Sigmoid colon (tissue), 7 donors: ENCODE results near the gene PTGS1. TPM values are rescaled to one million over a fixed set of nuclear protein-coding genes. Genes with fewer than 3 reads are reported as not detected.
A peak's percentile ranks its signal among the peaks of the same experiment; 100 is the strongest.
"Not testable (repeated sequence)": the region's sequence is repeated elsewhere in the genome, so short reads cannot be mapped to it uniquely, and the experiment has no call there.

Experiments used
- DNase-seq: peaks from one replicate; pipeline ENCODE4 v3.0.0-alpha.2; 2019
- H3K27ac ChIP-seq, 4 donors: fragments of 200-600 bp; sonication (generic); one replicate each; pipeline ENCODE4 v1.5.1; 2016 to 2019; ENCODE audit warnings: mild to moderate bottlenecking in 1 of 4
- H3K27me3 ChIP-seq, 3 donors: fragments of 200-600 bp; sonication (generic); one replicate each; pipeline ENCODE4 v1.5.1; 2019; ENCODE audit warnings: mild to moderate bottlenecking in 1 of 3
- H3K36me3 ChIP-seq, 4 donors: fragments of 200-600 bp; sonication (generic); one replicate each; pipeline ENCODE4 v1.5.1; 2016 to 2019
- H3K4me1 ChIP-seq, 4 donors: fragments of 200-600 bp; sonication (generic); one replicate each; pipeline ENCODE4 v1.5.1; 2017 to 2019
- H3K4me3 ChIP-seq, 4 donors: fragments of 200-600 bp; sonication (generic); one replicate each; pipeline ENCODE4 v1.5.1; 2017 to 2019; ENCODE audit warnings: mild to moderate bottlenecking in 2 of 4, moderate library complexity in 1 of 4
- H3K9me3 ChIP-seq, 4 donors: fragments of 200-600 bp in 3 of 4; sonication (generic) in 3 of 4; one replicate each; pipeline versions ENCODE4 v1.5.1 to v1.6.1; 2013 to 2019
- CTCF ChIP-seq, 4 experiments: fragments of 450-650 bp in 3 of 4; fragments of 200-600 bp in 1 of 4; IDR thresholded peaks; one replicate each; pipeline ENCODE4 v1.5.1; 2016 to 2019; ENCODE audit warnings: antibody characterized with exemption in 4 of 4, mild to moderate bottlenecking in 3 of 4, moderate library complexity in 2 of 4
- EP300 ChIP-seq, 4 donors: sonication (generic); formaldehyde crosslinking; IDR thresholded peaks; one replicate each; pipeline ENCODE4 v1.6.1; 2017; ENCODE audit warnings: antibody characterized with exemption in 4 of 4
- POLR2A ChIP-seq, 2 donors: fragments of 450-650 bp; IDR thresholded peaks; one replicate each; pipeline ENCODE4 v1.6.1; 2016; ENCODE audit warnings: antibody characterized with exemption in 2 of 2, mild to moderate bottlenecking in 2 of 2, moderate library complexity in 2 of 2
- POLR2AphosphoS5 ChIP-seq, 4 donors: sonication (generic); formaldehyde crosslinking; IDR thresholded peaks; one replicate each; pipeline ENCODE4 v1.6.1; 2017; ENCODE audit warnings: antibody characterized with exemption in 4 of 4
- WGBS, 2 donors: extraction: QIAGEN DNeasy Blood & Tissue Kit; methylation state at CpG; one replicate each; pipeline ENCODE4 v1.1.7; 2013; 5-methylcytosine and 5-hydroxymethylcytosine counted together
- intact Hi-C: fragments of 100-400 bp; cut with DNase I; formaldehyde crosslinking; loops from one replicate; pipeline ENCODE4 v1.15.1; 2023
- polyA plus RNA-seq, 3 donors: library from polyadenylated mRNA; stranded (reverse); fragments of 200-250 nt; gene quantifications; one replicate each; pipeline ENCODE4 v1.2.3, GENCODE V29; 2013
- total RNA-seq, 4 donors: library from RNA; depleted of rRNA; stranded (reverse); fragments of >200 nt; gene quantifications; one replicate each; pipeline ENCODE4 v1.1.0, GENCODE V29; 2016
- donor health status: healthy with polysubstance abuse.
- donor health status: Bipolar disorder and iron deficiency.
- donor health status: healthy.

Gene PTGS1
- total and polyA plus RNA-seq, 7 donors: 3.0 to 150 (median 72.6) TPM

DNA sequence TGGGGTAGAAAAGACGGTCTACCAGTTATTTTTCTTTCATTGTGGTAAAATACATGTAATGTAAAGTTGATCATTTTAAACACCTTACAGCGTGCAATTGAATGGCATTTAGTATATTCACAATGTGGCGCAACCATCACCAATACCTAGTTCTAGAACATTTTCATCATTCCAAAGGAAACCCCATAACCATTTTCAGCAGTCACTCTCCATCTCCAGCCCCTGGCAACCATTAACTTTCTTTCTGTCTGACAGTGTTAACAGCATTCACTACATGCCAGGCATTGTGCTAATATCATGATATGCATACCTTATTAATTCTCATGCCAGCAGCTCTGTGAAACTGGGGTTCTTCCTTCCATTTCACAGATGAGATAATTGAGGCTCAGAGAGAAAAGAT is 32.0 kb downstream of the PTGS1 start:
- H3K9me3 ChIP-seq: no peaks in the 10 kb centered on the region
- WGBS, 2 donors: 92 to 95% methylated on average over 3 of the region's 3 CpGs
- no peaks in the 10 kb centered on the region for H3K36me3 ChIP-seq
- DNase-seq: no peak
- no peaks in the 10 kb centered on the region for H3K27me3 ChIP-seq
- intact Hi-C loops: no loop called here
- no peak overlapping the region for H3K4me3 ChIP-seq
- peaks cover 0 to 15% (median 7%) of the 10 kb centered on the region in 4 donors for H3K4me1 ChIP-seq
- H3K27ac ChIP-seq: peak overlapping the region in 2 of 4 donors; percentile 51 to 63
- no peak for TF ChIP-seq POLR2A (IDR thresholded peaks at IDR 0.05)
- no peak for TF ChIP-seq EP300 (IDR thresholded peaks at IDR 0.05)
- no peak for TF ChIP-seq CTCF (IDR thresholded peaks at IDR 0.05)
- TF ChIP-seq POLR2AphosphoS5 (IDR thresholded peaks at IDR 0.05): no peak

DNA sequence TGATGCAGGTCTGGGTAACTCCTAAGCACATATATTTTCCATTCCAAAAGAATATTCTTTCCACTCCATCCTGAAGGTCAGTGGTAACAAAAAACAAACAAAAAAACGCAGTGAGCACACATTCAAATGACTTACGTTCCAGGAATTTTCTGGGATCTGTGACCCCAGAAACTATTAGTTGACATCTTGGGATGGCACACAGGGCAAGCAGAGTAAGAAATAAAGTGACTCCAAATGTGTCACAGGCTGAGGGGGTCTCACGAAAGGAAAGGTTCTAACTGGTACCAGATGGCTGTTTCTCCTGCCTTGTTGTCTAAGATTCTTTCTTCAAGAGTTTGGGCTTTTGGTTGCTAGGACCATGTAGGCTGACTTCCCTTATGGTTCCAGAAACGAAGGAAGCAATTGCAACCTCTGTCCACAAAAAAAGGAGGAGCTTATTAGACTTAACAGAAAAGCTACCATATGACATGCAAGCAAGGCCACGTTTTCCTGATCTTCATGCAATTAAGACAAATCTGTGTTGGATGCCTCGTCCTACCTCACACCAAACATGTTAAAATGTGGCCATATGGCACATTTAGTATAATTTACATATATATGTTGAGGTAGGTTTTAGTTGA is 32.7 kb downstream of the PTGS1 start:
- H3K9me3 ChIP-seq: no peaks in the 10 kb centered on the region
- intact Hi-C loops: no loop called here
- H3K36me3 ChIP-seq: no peaks in the 10 kb centered on the region
- no peak for TF ChIP-seq CTCF (IDR thresholded peaks at IDR 0.05)
- TF ChIP-seq POLR2AphosphoS5 (IDR thresholded peaks at IDR 0.05): no peak
- TF ChIP-seq POLR2A (IDR thresholded peaks at IDR 0.05): no peak
- no peak for TF ChIP-seq EP300 (IDR thresholded peaks at IDR 0.05)
- H3K4me3 ChIP-seq: no peak overlapping the region
- peaks cover 0 to 15% (median 7%) of the 10 kb centered on the region in 4 donors for H3K4me1 ChIP-seq
- no peaks in the 10 kb centered on the region for H3K27me3 ChIP-seq
- H3K27ac ChIP-seq: peak overlapping the region in 1 of 4 donors; percentile 63
- DNase-seq: no peak
- 55 to 76% methylated on average over 6 of the region's 6 CpGs for WGBS, 2 donors

DNA sequence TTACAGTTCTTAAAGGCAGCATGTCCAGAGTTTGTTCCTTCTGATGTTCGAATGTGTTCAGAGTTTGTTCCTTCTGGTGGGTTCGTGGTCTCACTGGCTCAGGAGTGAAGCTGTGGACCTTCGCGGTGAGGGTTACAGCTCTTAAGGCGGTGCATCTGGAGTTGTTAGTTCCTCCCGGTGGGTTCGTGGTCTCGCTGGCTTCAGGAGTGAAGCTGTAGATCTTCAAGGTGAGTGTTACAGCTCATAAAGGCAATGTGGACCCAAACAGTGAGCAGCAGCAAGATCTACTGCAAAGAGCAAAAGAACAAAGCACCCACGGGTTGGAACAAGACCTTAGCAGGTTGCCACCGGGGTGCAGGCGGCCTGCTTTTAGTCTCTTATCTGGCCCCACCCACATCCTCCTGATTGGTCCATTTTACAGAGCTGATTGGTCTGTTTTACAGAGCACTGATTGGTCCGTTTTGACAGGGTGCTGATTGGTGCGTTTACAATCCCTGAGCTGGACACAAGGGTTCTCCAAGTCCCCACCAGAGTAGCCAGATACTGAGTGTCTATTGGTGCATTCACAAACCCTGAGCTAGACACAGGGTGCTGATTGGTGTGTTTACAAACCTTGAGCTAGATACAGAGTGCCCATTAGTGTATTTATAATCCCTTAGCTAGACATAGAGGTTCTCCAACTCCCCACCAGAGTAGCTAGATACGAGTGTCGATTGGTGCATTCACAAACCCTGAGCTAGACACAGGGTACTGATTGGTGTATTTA is 34.7 kb downstream of the PTGS1 start:
- 78 to 90% methylated on average over 15 of the region's 15 CpGs for WGBS, 2 donors
- H3K9me3 ChIP-seq, intact Hi-C loops, H3K27me3 ChIP-seq, H3K36me3 ChIP-seq, DNase-seq: not testable (repeated sequence)
- peak overlapping the region in 1 of 4 donors; percentile 59 for H3K4me3 ChIP-seq
- H3K27ac ChIP-seq: peak overlapping the region in 1 of 4 donors; percentile 67
- peaks cover 0 to 15% (median 7%) of the 10 kb centered on the region in 4 donors for H3K4me1 ChIP-seq

- no peaks in the 10 kb centered on the region for H3K27me3 ChIP-seq
- no peaks in the 10 kb centered on the region for H3K9me3 ChIP-seq
- H3K4me3 ChIP-seq: peak overlapping the region in 2 of 4 donors; percentile 21 to 59
- peaks cover 0 to 15% (median 7%) of the 10 kb centered on the region in 4 donors for H3K4me1 ChIP-seq
- peak overlapping the region in 1 of 4 donors; percentile 67 for H3K27ac ChIP-seq
- TF ChIP-seq POLR2AphosphoS5 (IDR thresholded peaks at IDR 0.05) (no peak), POLR2A (IDR thresholded peaks at IDR 0.05) (no peak), EP300 (IDR thresholded peaks at IDR 0.05) (no peak), CTCF (IDR thresholded peaks at IDR 0.05) (no peak)
- no peaks in the 10 kb centered on the region for H3K36me3 ChIP-seq
- intact Hi-C loops: no loop called here
- DNase-seq: no peak
- WGBS, 2 donors: 80 to 85% methylated on average over 61 of the region's 61 CpGs
Measured at GRCh38 chr9:122406070-122406890, 35.5 kb downstream of the PTGS1 start.

GRCh38 chr9:122414108-122414507 is 43.3 kb downstream of the PTGS1 start:
- H3K9me3 ChIP-seq, H3K27ac ChIP-seq, intact Hi-C loops, H3K36me3 ChIP-seq, H3K4me1 ChIP-seq, H3K4me3 ChIP-seq, H3K27me3 ChIP-seq, DNase-seq: not testable (repeated sequence)
- 57 to 76% methylated on average over 7 of the region's 7 CpGs for WGBS, 2 donors
